DLD1 (cell line): ENCODE data around the gene THAP2.

ENCODE experiments used
- in situ Hi-C: cut with HindIII; loops from 2 replicates; pipeline ENCODE4 v1.10.0; 2017; ENCODE audit warnings: low sequenced_read_pairs

Gene THAP2

GRCh38 chr12:71663561-71664410 is at the start of gene THAP2, which contains the start of gene ZFC3H1:
TSS of gene THAP2 (plus strand) at chr12:71664301. CDS start at chr12:71664510, 209 bp downstream.
TSS of gene ZFC3H1 (minus strand) at chr12:71663848. CDS start at chr12:71663610, 238 bp downstream.
- in situ Hi-C loops, result no loop called here

- in situ Hi-C loops, result no loop called here
Measured at GRCh38 chr12:71621938-71622337, 42.2 kb upstream of the THAP2 start.

DNA sequence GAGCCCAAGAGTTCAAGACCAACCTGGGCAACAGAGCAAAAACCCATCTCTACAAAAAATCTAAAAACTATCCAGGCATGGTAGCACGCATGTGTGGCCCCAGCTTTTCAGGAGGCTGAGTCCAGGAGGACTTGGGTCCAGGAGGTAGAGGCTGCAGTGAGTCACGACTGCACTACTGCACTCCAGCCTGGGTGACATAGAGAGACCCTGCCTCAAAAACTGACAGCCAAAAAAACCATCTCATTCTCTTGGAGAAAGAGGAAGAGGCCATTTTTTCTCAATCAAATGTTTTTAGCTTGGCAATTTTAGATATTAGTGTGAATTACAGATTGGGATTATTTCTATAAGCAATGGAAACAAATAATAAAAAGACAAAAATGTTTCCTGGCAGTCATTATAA is 38.6 kb upstream of the THAP2 start:
- in situ Hi-C loops, result loop anchor here (25.0 kb wide), 1 partner anchor 213 kb away; no protein-coding TSS in a partner anchor

DNA sequence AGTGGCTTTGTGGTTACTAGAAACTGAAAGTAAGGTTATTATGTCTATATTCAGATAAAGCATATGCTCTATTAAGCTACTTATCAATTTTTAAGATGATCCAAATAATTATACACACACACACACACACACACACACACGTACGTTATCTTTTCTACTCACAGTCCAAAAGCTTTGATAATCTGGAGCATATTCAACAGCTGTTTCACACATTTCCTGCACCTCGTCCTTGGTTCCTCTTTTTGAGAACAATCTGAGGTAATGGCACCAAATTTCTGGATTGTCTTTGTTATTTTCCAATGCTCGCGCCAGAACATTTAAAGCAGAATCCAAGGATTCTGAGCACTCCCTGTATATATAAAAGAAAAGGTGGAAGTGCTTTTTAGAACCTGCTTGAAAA is 38.0 kb upstream of the THAP2 start:
- in situ Hi-C loops, result loop anchor here (25.0 kb wide), 1 partner anchor 214 kb away; no protein-coding TSS in a partner anchor

DNA sequence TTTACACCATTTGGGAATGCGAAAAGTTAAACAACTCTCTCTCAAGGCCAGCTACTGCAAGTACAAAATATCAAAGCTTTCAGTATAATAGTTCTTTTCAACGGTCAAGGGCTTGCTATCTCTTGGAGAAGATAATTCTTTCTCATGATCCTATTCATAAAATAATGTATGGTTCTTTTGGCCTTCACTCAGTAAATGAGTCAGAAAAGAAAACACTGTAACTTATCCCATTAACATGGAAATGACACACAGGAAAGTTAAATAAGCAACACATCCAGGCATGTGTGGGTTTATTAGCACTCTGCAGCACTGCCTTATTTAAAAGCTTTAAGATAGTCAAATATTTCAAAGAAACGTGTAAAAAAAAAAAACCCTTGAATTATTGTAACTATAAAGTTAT is 37.3 kb upstream of the THAP2 start:
- in situ Hi-C loops, result loop anchor here (25.0 kb wide), 1 partner anchor 214 kb away; no protein-coding TSS in a partner anchor

- in situ Hi-C loops, result loop anchor here (25.0 kb wide), 1 partner anchor 215 kb away; no protein-coding TSS in a partner anchor
Measured at GRCh38 chr12:71627438-71628002, 36.6 kb upstream of the THAP2 start.

DNA sequence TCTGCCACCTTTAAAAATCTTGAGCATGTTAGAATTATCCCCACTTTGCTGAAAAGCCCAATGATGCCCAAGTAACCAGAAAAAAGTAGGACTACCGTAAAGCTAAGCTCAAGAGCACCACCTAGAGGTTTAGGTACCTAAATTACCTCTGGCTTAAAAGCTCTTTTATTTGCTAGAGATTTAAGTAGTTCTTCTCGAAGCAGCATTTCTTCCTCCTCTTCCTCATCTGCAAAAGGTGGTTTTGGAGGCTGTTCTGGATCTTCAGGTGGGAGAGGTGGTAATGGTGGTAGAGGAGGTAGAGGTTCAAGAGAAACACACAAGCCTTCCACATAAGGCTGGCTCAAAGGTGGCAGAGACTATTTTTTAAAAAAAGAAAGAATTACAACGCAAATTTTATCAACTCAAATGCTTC is 27.4 kb upstream of the THAP2 start:
- in situ Hi-C loops, result loop anchor here (25.0 kb wide), 1 partner anchor 224 kb away; no protein-coding TSS in a partner anchor

DNA sequence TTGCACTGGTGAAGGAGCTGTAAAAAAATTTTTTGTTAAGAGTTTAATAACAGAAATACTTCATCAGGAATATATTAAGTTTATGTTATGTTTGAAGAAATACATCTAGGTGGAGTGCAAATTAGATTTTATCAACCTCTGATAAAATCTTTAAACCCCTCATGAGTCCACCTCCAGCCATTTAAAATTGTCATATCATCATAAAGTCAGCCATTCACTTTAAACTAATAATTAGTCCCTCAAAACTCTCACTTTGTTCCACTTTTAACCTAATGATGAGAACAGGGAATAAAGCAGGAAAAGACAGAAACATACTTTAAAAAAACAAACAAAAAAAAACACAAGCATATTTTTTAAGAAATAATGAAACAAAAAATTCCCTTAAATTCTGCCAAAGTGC is 25.6 kb upstream of the THAP2 start:
- in situ Hi-C loops, result loop anchor here (25.0 kb wide), 1 partner anchor 226 kb away; no protein-coding TSS in a partner anchor

- in situ Hi-C loops, result loop anchor here (25.0 kb wide), 1 partner anchor 227 kb away; no protein-coding TSS in a partner anchor
Measured at GRCh38 chr12:71639341-71639760, 24.8 kb upstream of the THAP2 start.

GRCh38 chr12:71640316-71640715 is 23.8 kb upstream of the THAP2 start:
- in situ Hi-C loops, result loop anchor here (25.0 kb wide), 1 partner anchor 228 kb away; no protein-coding TSS in a partner anchor

- in situ Hi-C loops, result loop anchor here (25.0 kb wide), 1 partner anchor 229 kb away; no protein-coding TSS in a partner anchor
Measured at GRCh38 chr12:71641390-71641789, 22.7 kb upstream of the THAP2 start.

GRCh38 chr12:71642264-71642663 is 21.8 kb upstream of the THAP2 start:
- in situ Hi-C loops, result loop anchor here (25.0 kb wide), 1 partner anchor 230 kb away; no protein-coding TSS in a partner anchor

GRCh38 chr12:71645268-71645667 is 18.8 kb upstream of the THAP2 start:
- in situ Hi-C loops, result loop anchor here (25.0 kb wide), 1 partner anchor 233 kb away; no protein-coding TSS in a partner anchor

DNA sequence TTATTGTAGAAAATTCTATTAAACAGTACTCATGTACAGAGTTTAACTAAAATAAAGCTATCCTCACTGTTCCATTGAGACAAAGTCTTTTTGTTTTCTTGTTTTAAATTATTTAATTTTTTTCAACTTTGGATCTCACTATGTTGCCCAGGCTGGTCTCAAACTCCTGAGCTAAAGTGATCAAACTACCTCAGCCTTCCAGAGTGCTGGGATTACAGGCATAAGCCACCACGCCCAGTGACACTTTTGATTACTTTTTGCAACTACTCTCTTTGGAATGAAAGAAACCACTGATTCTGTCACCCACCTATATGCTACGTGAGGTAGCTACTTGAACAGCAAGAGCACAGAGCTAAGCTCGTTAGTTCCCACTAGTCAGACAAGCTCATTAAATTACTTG is 17.6 kb upstream of the THAP2 start:
- in situ Hi-C loops, result loop anchor here (25.0 kb wide), 1 partner anchor 234 kb away; no protein-coding TSS in a partner anchor

DNA sequence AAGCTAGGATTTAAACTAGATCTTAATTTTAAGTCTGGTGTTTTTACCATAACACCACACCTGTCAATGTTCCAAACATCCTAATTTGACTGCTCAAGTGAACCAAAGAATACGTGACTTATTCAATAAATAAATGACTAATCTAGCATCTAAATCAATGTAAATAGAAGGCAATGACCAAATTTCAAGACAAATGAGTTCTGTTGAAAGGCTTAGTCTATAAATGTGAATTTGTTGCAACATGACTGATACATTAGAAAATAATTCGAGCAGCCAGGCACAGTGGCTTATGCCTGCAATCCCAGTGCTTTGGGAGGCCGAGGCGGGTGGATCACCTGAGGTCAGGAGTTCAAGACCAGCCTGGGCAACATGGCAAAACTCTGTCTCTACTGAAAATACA is 15.6 kb upstream of the THAP2 start:
- in situ Hi-C loops, result loop anchor here (25.0 kb wide), 1 partner anchor 236 kb away; no protein-coding TSS in a partner anchor

- in situ Hi-C loops, result loop anchor here (25.0 kb wide), 1 partner anchor 237 kb away; no protein-coding TSS in a partner anchor
Measured at GRCh38 chr12:71649401-71649800, 14.7 kb upstream of the THAP2 start.

DNA sequence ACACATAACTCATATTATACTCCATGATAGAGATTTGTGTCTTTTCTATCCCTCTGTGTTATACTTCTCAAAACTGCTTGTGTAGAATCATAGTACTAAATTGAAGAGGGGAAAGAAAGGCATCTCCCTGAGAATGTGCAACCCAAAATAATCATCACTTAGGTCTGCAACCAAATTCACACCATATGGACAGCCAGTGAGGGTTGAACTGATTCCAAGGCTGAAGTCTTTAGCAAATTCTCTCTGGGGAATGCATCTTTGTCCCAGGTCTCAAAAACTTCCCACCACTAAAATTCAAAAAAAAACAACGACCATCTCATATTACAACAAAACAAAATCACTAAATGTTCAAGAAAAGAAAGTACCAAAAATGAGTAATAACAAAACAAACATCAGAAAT is 11.4 kb upstream of the THAP2 start:
- in situ Hi-C loops, result no loop called here

DNA sequence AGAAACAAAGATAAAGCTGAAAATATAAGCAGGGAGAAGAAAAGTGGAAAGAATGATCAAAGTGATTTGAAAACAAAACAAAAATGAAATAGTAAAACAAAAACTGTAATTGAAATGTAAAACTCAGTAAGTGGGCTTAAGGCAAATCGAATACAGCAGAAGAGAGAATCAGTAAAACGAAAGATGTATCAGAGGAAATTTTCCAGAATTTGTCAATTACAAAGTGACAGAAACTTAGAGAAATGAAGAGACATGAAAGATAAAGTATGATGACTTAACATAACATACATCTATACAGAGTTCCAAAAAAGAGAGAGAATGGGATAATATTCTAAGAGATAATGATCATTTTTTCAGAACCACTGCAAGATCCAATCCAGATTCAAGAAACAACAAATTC is 11.0 kb upstream of the THAP2 start:
- in situ Hi-C loops, result no loop called here

- in situ Hi-C loops, result no loop called here
Measured at GRCh38 chr12:71654200-71654599, 9.9 kb upstream of the THAP2 start.

DNA sequence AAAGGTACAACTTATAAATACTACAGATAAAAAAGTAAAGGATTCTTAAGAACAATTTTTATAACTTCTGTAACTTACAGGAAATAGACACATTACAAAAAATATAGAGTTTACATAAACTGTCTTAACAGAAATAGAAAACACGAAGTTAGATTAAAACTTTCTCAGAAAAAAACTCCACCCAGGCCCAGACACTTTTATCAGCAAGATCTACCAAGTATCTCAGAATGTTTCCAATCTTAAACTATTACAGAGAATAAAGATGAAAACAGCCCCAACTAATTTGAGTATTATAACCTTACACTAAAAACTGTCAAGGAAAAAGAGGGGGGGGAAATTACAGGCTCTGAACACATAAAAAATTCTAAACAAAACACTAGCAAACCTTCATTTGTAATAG is 8.6 kb upstream of the THAP2 start:
- in situ Hi-C loops, result no loop called here

DNA sequence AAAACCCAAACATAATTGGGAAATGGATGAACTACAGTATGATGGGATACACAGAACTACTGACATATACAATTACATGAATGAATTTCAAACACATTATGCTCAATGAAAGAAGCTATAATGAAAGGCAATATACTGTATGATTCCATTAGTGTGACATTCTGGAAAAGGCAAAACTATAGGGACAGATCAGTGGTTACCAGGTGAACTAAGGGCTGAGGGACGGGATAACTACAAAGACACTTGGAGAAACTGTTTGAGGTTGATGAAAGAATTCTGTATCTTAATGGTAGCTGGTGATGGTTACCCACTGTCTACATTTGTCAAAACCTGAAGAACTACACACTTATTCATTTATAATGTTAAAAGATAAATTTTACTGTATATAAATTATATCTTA is 8.2 kb upstream of the THAP2 start:
- in situ Hi-C loops, result no loop called here
